Hematopoietic multipotent progenitor cell treated with erythropoietin and hydrocortisone succinate and interleukin-3 and kit ligand, for 15 days (in vitro differentiated cells): ENCODE data around the gene YWHAB.
A peak's percentile ranks its signal among the peaks of the same experiment; 100 is the strongest.
"Not testable (repeated sequence)": the region's sequence is repeated elsewhere in the genome, so short reads cannot be mapped to it uniquely, and the experiment has no call there.

Experiments used
- DNase-seq: peaks from one replicate; pipeline ENCODE4 v3.0.0-alpha.2; 2015; ENCODE audit warnings: low spot score

Gene YWHAB

GRCh38 chr20:44885392-44886265 lies at the start of gene YWHAB:
Gene YWHAB (plus strand): TSS chr20:44885705. CDS start chr20:44901534, 15,829 bp downstream.
- peak; percentile 94 for DNase-seq

DNA sequence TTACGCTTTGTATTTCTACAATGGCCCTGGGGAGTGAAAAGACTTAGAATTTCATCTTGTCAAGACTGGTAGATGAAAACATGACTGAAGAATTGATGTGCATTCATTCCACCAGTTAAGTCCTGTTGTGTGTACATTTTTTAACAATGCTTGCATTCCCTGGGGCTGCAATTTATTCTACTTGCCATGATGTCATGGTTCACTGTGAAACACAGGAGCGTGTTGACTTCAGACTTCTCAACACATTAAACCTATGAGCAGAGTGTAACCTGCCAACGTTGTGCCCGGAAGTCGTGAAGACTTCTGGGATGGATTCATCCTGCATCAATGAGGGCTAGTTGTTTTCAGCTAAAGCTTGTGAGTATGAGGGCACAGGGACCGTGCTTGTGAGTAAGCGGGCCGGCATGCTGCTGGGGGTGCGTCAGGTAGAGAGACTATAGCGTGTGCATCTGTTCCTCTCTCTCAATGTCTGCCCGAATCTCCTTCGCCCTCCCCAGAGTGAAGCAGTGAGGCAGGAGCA lies 48.8 kb upstream of the YWHAB start:
- no peak for DNase-seq

DNA sequence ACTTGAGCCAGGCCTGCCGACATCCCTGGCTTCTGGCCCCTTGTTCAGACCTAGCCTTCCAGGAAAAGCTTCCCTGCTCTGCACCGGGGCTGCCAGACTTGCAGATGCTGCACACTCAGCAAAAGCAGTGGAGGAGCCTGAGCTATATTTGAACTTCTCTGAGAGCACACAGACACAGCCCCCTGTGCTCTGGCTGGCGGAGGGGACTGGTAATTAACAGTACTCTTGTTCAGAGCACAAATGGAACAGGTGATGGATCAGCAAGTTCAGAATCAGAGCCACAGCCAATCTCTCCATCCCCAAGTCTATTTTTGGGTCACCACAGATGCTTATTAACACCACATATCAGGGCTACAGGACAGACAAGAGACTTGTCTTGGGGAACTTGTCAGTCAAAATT lies 47.6 kb upstream of the YWHAB start:
- no peak for DNase-seq

DNA sequence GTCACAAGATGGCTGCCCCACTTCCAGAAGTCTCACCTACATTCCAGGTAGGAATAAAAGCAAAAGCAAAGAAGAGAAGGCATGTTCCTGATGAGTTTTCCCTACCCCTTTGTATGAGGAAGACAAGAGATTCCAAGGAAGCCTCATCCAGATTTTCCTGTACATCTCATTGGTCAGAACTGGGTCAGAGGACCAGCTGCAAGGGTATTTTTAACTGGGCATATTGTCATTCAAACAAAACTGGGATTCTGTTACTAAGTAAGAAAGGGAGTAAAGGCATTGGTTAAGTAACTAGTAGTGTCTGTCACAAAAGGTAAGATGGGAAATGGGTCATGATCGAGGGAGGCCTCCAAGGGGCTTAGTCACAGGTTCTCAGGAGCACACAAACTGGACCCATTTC lies 47.0 kb upstream of the YWHAB start:
- DNase-seq, result no peak

DNA sequence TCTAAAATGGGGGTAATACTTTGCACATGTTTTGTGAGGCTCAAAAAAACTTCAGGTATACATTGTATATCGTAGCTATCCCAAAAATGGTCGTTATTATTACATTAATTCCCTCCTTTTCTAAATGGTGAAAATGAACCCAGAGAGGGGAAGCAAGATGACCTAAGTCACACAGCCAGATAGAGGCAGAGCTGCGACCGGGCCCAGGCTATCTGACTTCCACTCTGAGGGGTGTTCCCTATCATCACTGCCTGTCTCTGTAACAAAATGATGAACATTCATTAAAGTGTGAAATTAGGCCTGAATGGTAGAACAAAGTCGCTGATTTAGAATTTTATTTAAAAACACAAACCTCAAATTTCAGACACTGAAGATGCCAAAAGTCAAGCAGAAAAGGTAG lies 46.0 kb upstream of the YWHAB start:
- DNase-seq, result no peak

GRCh38 chr20:44840826-44841225 lies 44.7 kb upstream of the YWHAB start:
- DNase-seq, result no peak

- no peak for DNase-seq
These were observed 43.5 kb upstream of the YWHAB start for GRCh38 chr20:44841955-44842354.

GRCh38 chr20:44843876-44844275 lies 41.6 kb upstream of the YWHAB start:
- no peak for DNase-seq

DNA sequence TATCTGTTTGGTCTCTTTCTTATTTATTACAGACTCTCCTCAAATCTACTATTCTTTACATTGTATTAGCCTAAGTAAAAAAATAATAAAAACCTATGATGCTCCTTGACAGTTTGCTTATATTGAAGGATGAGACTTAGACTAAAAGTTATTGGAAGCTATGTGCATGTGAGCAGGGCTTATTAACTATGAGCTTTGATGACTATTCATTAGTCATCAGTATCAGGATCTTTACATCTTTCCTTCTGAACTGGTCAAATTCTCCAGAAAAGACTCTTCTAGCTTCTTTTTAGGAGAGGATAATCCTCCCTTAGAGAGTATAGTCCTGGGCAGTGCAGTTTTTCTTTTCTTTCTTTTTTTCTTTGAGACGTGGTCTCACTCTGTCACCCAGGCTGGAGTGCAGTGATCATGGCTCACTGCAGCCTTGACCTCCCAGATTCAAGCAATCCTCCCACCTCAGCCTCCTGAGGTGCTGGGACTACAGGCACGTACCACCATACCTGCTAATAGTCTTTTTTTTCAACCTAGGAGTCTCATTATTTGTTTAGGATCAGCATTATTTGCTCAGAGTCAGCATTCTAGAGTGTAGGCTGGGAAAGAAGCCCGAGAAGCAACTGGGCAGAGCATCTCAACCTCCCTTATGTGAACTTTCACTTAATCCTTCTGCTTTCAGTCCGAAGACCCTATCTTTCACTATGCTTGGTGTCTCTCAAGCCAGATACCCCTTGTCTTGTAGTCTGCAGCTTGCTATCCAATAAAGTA lies 37.1 kb upstream of the YWHAB start:
- DNase-seq, result no peak

GRCh38 chr20:44849703-44850102 lies 35.8 kb upstream of the YWHAB start:
- no peak for DNase-seq

DNA sequence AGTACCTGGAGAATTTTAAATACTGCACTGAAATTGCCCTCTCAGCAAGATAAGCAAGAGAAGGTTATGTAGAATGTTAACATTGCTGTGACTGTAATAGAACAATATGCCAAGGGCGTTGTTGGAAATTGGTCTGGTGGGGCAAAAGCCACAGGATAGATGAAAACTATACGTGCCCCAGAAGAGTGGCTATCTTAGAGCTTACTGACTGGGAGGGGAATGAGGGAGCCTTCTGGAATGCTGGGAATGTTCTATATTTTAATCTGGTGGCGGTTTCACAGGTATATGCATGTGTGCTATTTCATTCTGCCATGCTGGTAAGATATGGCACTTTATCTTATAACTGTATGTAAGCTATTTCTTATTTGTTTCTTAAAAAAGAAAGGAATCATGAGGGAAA lies 35.2 kb upstream of the YWHAB start:
- no peak for DNase-seq

- DNase-seq, result no peak
These were observed 34.7 kb upstream of the YWHAB start for GRCh38 chr20:44850837-44851236.

DNA sequence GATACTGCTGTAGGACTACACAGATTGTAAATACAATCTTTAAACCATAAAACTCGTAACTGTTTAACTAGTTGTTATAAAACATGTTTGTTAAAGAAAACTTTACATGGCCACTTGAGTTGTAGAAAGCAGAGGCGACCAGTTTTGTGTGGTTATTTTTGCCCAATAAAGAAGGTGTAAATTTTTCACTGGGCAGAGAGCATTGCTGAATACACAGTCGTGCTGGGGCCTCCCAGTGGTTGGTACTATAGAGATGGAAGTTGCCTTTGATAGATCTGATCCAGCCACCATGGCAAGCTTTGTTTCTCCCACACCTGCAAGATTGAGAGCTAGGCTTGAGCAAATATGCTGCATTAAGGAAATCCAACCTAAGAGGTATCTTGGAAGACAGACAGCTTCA lies 34.0 kb upstream of the YWHAB start:
- DNase-seq, result no peak

GRCh38 chr20:44856442-44856841 lies 29.1 kb upstream of the YWHAB start:
- no peak for DNase-seq

DNA sequence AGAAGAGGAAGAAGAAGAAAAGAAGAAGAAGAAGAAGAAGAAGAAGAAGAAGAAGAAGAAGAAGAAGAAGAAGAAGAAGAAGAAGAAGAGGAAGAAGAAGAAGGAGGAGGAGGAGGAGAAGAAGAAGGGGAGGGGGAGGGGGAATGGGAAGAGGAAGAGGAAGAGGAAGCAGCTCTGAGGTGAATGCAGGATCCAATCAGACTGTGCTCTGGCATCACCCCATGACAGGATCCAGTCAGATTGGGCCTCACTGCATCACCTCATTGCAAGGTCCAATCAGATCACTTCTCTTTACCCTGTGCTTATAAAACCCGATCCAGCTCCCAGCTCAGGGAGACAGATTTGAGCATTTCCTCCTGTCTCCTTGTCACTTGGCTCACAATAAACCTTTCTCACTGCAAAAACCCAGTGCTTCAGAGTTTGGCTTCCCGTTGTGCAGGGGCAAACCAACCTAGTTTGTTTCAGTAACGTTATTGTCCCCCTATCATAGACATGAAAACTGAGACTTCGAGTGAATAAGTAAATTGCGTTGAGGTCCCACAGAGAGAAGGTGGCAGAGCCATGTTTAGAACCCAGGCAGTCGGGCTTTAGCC lies 28.6 kb upstream of the YWHAB start:
- DNase-seq, result no peak

- no peak for DNase-seq
These were observed 26.7 kb upstream of the YWHAB start for GRCh38 chr20:44858606-44859360.

DNA sequence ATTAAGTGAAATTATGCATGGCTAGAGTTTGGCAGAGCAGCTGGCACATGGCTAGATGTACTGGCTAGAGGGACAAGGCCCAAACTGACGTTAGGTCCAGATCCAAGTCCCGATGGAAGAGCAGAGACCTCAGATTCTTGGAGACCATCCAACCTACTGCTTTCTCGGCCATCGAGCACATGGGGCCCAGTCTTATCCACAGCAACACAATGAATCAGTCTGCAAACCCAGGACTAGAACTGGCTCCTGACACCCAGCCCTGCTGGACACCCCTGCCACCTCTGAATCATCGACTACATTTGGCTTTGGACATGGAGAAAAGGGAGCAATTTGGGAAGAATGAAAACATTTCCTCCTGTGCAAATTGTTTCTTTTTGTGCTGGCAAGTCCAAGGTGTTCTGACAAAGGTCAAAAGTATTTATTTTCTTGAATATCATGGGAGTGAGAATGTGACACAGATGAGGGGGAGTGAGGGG lies 23.9 kb upstream of the YWHAB start:
- DNase-seq, result no peak

GRCh38 chr20:44862286-44862685 lies 23.2 kb upstream of the YWHAB start:
- no peak for DNase-seq

DNA sequence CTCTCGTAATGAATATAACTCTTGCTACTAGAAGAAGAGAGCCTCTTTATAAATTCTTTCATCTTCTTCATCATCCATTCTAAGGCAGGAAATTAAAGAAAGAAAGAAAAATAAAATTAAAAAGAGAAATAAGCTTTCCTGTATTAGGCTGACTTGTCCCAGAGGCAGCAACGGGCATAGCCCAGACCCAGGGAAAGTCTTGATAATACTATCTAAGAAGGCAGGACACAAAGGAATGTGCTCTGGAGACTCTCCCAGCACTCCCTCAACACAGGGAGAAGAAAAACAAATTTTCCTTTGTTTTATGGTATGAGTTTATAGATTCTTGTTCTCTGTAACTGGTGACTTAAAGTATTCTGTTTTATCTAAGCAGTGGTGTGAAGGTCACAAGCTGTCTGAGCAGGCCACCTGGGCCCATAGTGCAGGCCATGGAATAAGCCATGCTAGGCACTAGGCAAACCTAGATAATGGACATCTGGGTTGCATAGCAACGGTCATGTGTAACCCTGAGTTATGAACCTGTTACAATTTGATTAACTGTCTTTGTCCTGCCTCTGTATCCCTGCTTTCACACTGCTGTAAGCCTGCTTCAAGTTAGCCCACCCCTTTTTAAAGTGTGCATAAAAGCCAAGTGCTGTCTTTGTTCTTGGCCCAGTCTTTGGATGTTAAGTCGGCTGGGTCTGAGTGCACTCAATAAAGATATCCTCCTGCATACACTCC lies 22.0 kb upstream of the YWHAB start:
- DNase-seq, result not testable (repeated sequence)

DNA sequence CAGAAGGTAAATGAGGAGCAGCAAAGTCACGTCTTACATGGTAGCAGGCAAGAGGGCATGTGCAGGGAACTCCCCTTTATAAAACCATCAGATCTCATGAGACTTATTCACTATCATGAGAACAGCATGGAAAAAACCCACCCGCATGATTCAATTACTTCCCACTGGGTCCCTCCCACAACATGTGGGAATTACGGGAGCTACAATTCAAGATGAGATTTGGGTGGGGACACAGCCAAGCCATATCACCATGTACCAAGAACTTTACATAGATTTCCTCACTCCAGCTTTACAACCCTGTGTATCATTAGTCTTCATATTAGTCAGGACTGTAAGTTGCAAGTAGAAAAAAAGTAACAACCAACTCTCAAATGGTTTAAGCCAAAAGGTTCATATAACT lies 21.0 kb upstream of the YWHAB start:
- not testable (repeated sequence) for DNase-seq

DNA sequence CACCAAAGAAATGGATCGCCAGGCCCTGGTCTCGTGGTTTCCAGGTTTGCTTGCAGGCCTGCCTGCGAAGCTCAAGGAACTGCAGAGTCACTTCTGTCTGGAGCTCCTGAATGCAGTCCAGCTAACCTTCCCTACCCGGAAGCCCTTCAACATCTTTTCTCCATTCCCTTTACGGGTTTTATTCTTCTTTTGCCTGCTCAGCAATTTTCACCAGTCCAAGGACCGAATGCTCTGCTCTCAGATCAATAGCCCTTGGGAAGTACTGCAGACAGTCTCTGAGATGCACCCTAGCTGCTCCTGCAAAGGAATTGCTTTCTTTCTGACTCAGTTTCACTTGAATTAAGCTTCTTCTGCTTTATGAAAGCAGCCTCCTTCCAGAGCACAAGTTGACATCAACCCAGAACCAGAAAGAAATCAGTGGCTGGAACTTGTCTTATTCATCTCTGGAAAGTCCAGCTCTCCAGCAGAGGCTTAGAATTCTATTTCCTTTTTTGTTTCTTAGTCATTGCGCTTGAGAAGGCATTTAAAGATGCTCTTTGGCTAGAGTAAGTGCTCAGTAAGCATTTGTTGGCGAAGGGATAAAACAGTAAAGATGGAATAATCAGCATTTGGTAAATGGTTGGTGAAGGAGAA lies 18.7 kb upstream of the YWHAB start:
- DNase-seq, result no peak
